K562 (cell line): ENCODE data around the gene CA5B. TPM values are rescaled to one million over a fixed set of nuclear protein-coding genes. Genes with fewer than 3 reads are reported as not detected.

Source experiments
- ATAC-seq: fragments of 200-7000 bp; cut with Tn5 transposase; 3 replicates; pipeline ENCODE4 v1.9.1; 2020; ENCODE audit warnings: moderate library complexity
- BruUV-seq: library from RNA; stranded (reverse); fragments of 400-500 nt; replicated peaks from 2 replicates; lab custom pipeline; 2021; lab: Mats Ljungman, UMichigan
- CTCF ChIA-PET: fragments of 300-600 bp; formaldehyde crosslinking; extraction: SDS; loops from one replicate; lab custom pipeline; 2021; ENCODE audit warnings: low intra/inter-chr PET ratio; lab: Yijun Ruan, JAX
- POLR2A ChIA-PET: fragments of 300-600, 350-650 bp; sonication (Branson Sonifier 250); formaldehyde crosslinking; extraction: SDS; loops from one replicate; lab custom pipeline; 2021; ENCODE audit warnings: antibody characterized with exemption, inconsistent platforms; lab: Yijun Ruan, JAX
- DNase-seq, 4 experiments: peaks; one replicate each; pipeline versions ENCODE4 v3.0.0 to v3.0.0-alpha.2; 2011 to 2018; ENCODE audit warnings: low spot score in 3 of 4, mixed read lengths in 3 of 4; ENCODE audit errors: extremely low read depth in 1 of 4
- FAIRE-seq: peaks from 2 replicates; lab custom pipeline; 2011; peaks lifted over from hg19 to GRCh38; lab: Jason Lieb, UNC
- H2AFZ ChIP-seq: 2 replicates; pipeline ENCODE4 v1.6.0; 2011; ENCODE audit warnings: low read depth, low read length, control low read depth, inconsistent platforms
- H3K27ac ChIP-seq: fragments of 200-600 bp; 3 replicates; pipeline ENCODE4 v1.8.0; 2011; ENCODE audit warnings: low read depth, mild to moderate bottlenecking, control low read depth, inconsistent platforms, low read length, moderate library complexity, mixed read lengths; ENCODE audit errors: extremely low read depth
- H3K27me3 ChIP-seq, 2 experiments: fragments of 300-600 bp in 1 of 2; 2 replicates in 1 of 2; 3 replicates in 1 of 2; pipeline versions ENCODE4 v1.6.0 to v1.8.0; 2011; ENCODE audit warnings: inconsistent platforms in 2 of 2, low read length in 2 of 2, mild to moderate bottlenecking in 1 of 2, mixed read lengths in 1 of 2, moderate library complexity in 1 of 2; ENCODE audit not compliant: control insufficient read depth in 2 of 2, insufficient read depth in 2 of 2
- H3K36me3 ChIP-seq: fragments of 300-600 bp; 3 replicates; pipeline ENCODE4 v1.8.0; 2011; ENCODE audit warnings: mild to moderate bottlenecking, low read length, inconsistent platforms; ENCODE audit not compliant: control insufficient read depth, insufficient read depth
- H3K4me1 ChIP-seq, 2 experiments: fragments of 200-600 bp in 1 of 2; replicated peaks in 1 of 2; 2 replicates in 1 of 2; 3 replicates in 1 of 2; pipeline versions ENCODE4 v1.5.1 to v1.8.0; 2011; ENCODE audit warnings: inconsistent platforms in 2 of 2, low read length in 2 of 2, mild to moderate bottlenecking in 1 of 2, mixed read lengths in 1 of 2, moderate library complexity in 1 of 2; ENCODE audit not compliant: control insufficient read depth in 2 of 2, insufficient read depth in 2 of 2
- H3K4me2 ChIP-seq: 2 replicates; pipeline ENCODE4 v1.6.1; 2011; ENCODE audit warnings: low read length, control low read depth, inconsistent platforms, mixed read lengths; ENCODE audit not compliant: insufficient read depth
- H3K4me3 ChIP-seq: fragments of 200-600 bp; sonication (generic), shearing (Covaris generic); 2 replicates; pipeline ENCODE4 v1.5.1; 2016; ENCODE audit warnings: control low read depth, inconsistent platforms
- H3K79me2 ChIP-seq: fragments of 200-600 bp; 3 replicates; pipeline ENCODE4 v1.8.0; 2011; ENCODE audit warnings: low read length, inconsistent platforms; ENCODE audit not compliant: control insufficient read depth, insufficient read depth
- H3K9ac ChIP-seq, 2 experiments: 2 replicates each; pipeline versions ENCODE4 v1.6.0 to v1.6.1; 2011; ENCODE audit warnings: low read depth in 2 of 2, low read length in 2 of 2, control low read depth in 1 of 2, inconsistent platforms in 1 of 2, mild to moderate bottlenecking in 1 of 2, mixed read lengths in 1 of 2; ENCODE audit not compliant: insufficient read depth in 1 of 2
- H3K9me1 ChIP-seq: one replicate; pipeline ENCODE4 v1.6.0; 2011; ENCODE audit warnings: inconsistent platforms, mild to moderate bottlenecking, low read length, moderate library complexity; ENCODE audit not compliant: control insufficient read depth, insufficient read depth
- H3K9me3 ChIP-seq: replicated peaks from 2 replicates; pipeline ENCODE4 v1.5.1; 2011; ENCODE audit warnings: low read depth, low read length, inconsistent platforms; ENCODE audit not compliant: control insufficient read depth, insufficient read depth
- H4K20me1 ChIP-seq: replicated peaks from 2 replicates; pipeline ENCODE4 v1.6.1; 2011; ENCODE audit warnings: low read length, inconsistent platforms, mixed read lengths; ENCODE audit not compliant: control insufficient read depth, insufficient read depth
- BCL6 ChIP-seq: fragments of 250-450 bp; sonication (Bioruptor Pico); IDR thresholded peaks from 2 replicates; pipeline ENCODE4 v1.4.0; 2020
- MITF ChIP-seq: IDR thresholded peaks from 2 replicates; pipeline ENCODE4 v1.6.1; 2014; ENCODE audit warnings: antibody characterized with exemption
- POU5F1 ChIP-seq: fragments of 150-350 bp; IDR thresholded peaks from 2 replicates; pipeline ENCODE4 v1.6.1; 2014; ENCODE audit warnings: borderline replicate concordance, low read length, low read depth, mild to moderate bottlenecking; ENCODE audit not compliant: partially characterized antibody
- RFX7 ChIP-seq: fragments of 250-450 bp; sonication (Bioruptor Pico); IDR thresholded peaks from 2 replicates; pipeline ENCODE4 v1.5.1; 2021; ENCODE audit warnings: mild to moderate bottlenecking
- SMAD2 ChIP-seq: fragments of 150-350 bp; IDR thresholded peaks from 2 replicates; pipeline ENCODE4 v1.6.1; 2014; ENCODE audit warnings: low read depth, mild to moderate bottlenecking, low read length
- SMARCB1 ChIP-seq: IDR thresholded peaks from 2 replicates; pipeline ENCODE4 v1.6.1; 2011; ENCODE audit warnings: improper control_type of control experiment, low read depth; ENCODE audit not compliant: insufficient read length
- TFE3 ChIP-seq: fragments of 450-650 bp; formaldehyde crosslinking; IDR thresholded peaks from 2 replicates; pipeline ENCODE4 v1.4.0; 2020; ENCODE audit warnings: mild to moderate bottlenecking, mixed read lengths
- U2AF1 ChIP-seq: fragments of 200-400 bp; formaldehyde crosslinking; optimal IDR thresholded peaks from 2 replicates; pipeline ENCODE3; 2017; ENCODE audit warnings: mild to moderate bottlenecking, low read depth, low read length, moderate library complexity
- ZNF609 ChIP-seq: sonication (generic); formaldehyde crosslinking; IDR thresholded peaks from 2 replicates; pipeline ENCODE4 v1.8.1; 2023; ENCODE audit warnings: missing genetic modification reagents, mild to moderate bottlenecking, borderline replicate concordance
- WGBS: fragments of 100-300 bp; shearing (Covaris generic); methylation state at CpG from one replicate; pipeline ENCODE4 v1.1.6; 2016; ENCODE audit warnings: low coverage, mixed read lengths; ENCODE audit not compliant: insufficient coverage; ENCODE audit errors: missing lambda C conversion rate; 5-methylcytosine and 5-hydroxymethylcytosine counted together
- in situ Hi-C: fragments of 300-500 bp; cut with MboI; formaldehyde crosslinking; loops from 4 replicates; pipeline ENCODE4 v1.15.0; 2018; ENCODE audit warnings: inconsistent platforms, mixed read lengths
- intact Hi-C: fragments of 100-400 bp; cut with micrococcal nuclease; formaldehyde crosslinking; loops from 2 replicates; pipeline ENCODE4 v1.14.2; 2022
- polyA plus RNA-seq, 8 experiments: library from polyadenylated mRNA; depleted of rRNA in 4 of 8; stranded (reverse) in 5 of 8; unstranded in 3 of 8; fragments of >200 nt; fragmentation: Nextera tagmentation in 2 of 8; fragmentation: Illumina TruSeq in 1 of 8; extraction: Ambion mirVana in 2 of 8; extraction: Trizol in 1 of 8; gene quantifications; 2 replicates each; pipeline versions ENCODE4 v1.2.1 to v1.2.3, GENCODE V29; 2011 to 2014; ENCODE audit warnings: inconsistent platforms in 1 of 8, missing spikeins in 1 of 8
- total RNA-seq, 7 experiments: library from RNA; depleted of rRNA in 6 of 7; stranded (reverse); fragments of >200 nt in 6 of 7; fragmentation: Illumina TruSeq in 2 of 7; extraction: Trizol in 2 of 7; gene quantifications; 2 replicates each; pipeline versions ENCODE4 v1.2.1 to v1.2.3, GENCODE V29; 2011 to 2021; ENCODE audit warnings: low replicate concordance in 1 of 7

The CA5B gene
- total and polyA plus RNA-seq, 9 of the 15 experiments (the other 6 are each of a cell fraction or from before 2014, with no cell fraction given): 0.55 to 3.7 (median 2.6) TPM

- ATAC-seq (no peak), DNase-seq (no peak), FAIRE-seq (no peak)
- Histone ChIP-seq H3K9ac (no peak overlapping the region), H3K9me3 (no peaks in the 10 kb centered on the region), H3K27ac (no peak overlapping the region), H3K27me3 (no peaks in the 10 kb centered on the region), H3K79me2 (no peaks in the 10 kb centered on the region), H3K4me2 (no peak overlapping the region), H3K36me3 (no peaks in the 10 kb centered on the region), H3K9me1 (peaks cover 3% of the 10 kb centered on the region), H4K20me1 (no peaks in the 10 kb centered on the region), H2AFZ (no peak overlapping the region), H3K4me1 (no peaks in the 10 kb centered on the region; a peak in 1 of 5 replicates), H3K4me3 (no peak overlapping the region)
- no TSS peak for BruUV-seq
- ChIA-PET POLR2A (interaction anchor here (1.4 kb wide), 1 partner anchor 11 kb away, joined by 3 read pairs; no protein-coding TSS in a partner anchor), CTCF (no interaction called here)
- in situ Hi-C loops (loop anchor here (25.0 kb wide), 1 partner anchor 686 kb away; no protein-coding TSS in a partner anchor), intact Hi-C loops (no loop called here)
- TF ChIP-seq TFE3 (CRISPR knock-in tag) (no peak), MITF (no peak), SMAD2 (no peak), POU5F1 (no peak), ZNF609 (CRISPR knock-in tag) (no peak), RFX7 (CRISPR knock-in tag) (no peak), SMARCB1 (no peak), U2AF1 (no peak), BCL6 (no peak)
- 68% methylated on average over 4 of the region's 4 CpGs for WGBS
These were observed 13.2 kb downstream of the CA5B start for GRCh38 chrX:15751155-15751819.
